ENCODE data around the gene WNT8B.

Gene WNT8B

DNA sequence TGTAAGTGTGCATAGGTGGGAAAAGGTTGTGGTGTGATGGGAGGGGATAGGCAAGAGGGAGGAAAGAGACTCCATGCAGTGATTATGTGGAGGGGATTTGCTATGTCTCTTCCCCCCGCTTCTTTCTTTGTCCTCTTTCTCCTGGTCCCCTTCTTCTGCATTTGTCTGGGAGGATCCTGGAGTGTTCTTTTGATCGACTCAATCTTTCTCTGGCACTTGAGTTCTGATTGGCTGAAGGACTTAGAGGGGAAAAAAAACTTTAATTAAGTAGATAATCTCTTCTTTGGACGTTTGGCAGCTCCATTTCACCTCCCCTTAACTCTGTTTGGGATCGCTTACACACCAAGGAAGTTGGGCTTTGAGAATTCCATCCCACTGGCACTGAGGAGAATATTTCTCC lies at the start of gene WNT8B:
Gene WNT8B (plus strand): TSS at position 301 of the 400 bp plus-strand sequence. CDS start 160 bp downstream, outside the sequence.
- H3K4me1 Mint-ChIP-seq (ENCODE audit: low read depth): no peaks in the 10 kb centered on the region
- no peaks in the 10 kb centered on the region for H3K36me3 Mint-ChIP-seq (ENCODE audit: low read depth)
- no peaks in the 10 kb centered on the region for H3K9me3 Mint-ChIP-seq
- no peak within 1 kb of the TSS for H3K27ac Mint-ChIP-seq
- no peak within 1 kb of the TSS for H3K4me3 Mint-ChIP-seq
- H3K27me3 Mint-ChIP-seq: peaks cover 5% of the 10 kb centered on the region

DNA sequence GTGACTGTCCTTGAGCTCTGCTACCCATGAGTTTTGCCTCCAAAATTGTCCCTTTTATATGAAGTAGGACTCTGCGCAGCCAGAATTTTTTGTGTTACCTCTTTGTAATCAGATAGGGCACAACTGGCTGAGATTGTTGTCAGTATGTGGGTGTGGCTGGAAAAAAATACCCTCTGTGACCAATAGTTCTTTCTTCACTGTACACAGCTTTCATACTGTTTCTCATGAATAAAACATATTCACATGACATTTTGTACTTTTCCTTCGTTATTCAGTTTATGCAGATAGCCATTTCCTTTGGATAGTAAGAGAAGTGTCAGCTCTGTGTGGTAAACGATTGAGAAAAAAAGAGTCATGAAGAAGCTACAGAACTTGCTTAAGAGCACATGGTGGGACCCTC lies 49.6 kb upstream of the WNT8B start:
- Mint-ChIP-seq H3K4me1 (ENCODE audit: low read depth) (no peaks in the 10 kb centered on the region), H3K4me3 (no peak overlapping the region), H3K9me3 (no peaks in the 10 kb centered on the region), H3K27me3 (peaks cover 4% of the 10 kb centered on the region), H3K27ac (no peak overlapping the region), H3K36me3 (ENCODE audit: low read depth) (no peaks in the 10 kb centered on the region)

DNA sequence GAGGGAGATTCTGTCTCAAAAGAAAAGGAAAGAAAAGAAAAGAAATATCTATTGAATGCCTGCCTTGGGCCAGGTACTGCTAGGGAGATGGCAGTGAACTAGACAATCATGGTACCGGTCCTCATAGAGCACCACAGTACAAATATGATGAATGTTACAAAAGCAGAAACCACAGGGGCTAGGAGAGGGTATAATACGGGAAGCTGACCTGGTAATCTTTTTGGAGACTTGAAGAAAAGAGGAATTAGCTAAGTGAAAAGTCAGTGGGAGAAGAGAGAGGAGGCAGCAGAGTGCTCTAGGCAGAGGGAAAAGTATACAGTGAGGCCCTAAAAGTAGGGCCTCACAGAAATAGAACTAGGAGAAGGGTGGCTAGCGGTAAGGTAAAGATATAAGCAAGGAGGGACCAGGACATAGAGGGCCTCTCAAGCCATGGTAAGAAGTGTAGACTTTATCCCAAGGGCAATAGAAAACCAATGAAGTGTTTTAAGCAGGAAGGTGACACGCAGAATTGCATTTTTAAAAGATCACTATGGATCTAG lies 42.8 kb upstream of the WNT8B start:
- no peak overlapping the region for H3K4me3 Mint-ChIP-seq
- peaks cover 12% of the 10 kb centered on the region for H3K27me3 Mint-ChIP-seq
- H3K36me3 Mint-ChIP-seq (ENCODE audit: low read depth): no peaks in the 10 kb centered on the region
- H3K4me1 Mint-ChIP-seq (ENCODE audit: low read depth): no peaks in the 10 kb centered on the region
- H3K9me3 Mint-ChIP-seq: no peaks in the 10 kb centered on the region
- H3K27ac Mint-ChIP-seq: no peak overlapping the region

- Mint-ChIP-seq H3K4me3 (no peak overlapping the region), H3K4me1 (ENCODE audit: low read depth) (no peaks in the 10 kb centered on the region), H3K27me3 (no peaks in the 10 kb centered on the region), H3K27ac (no peak overlapping the region), H3K9me3 (no peaks in the 10 kb centered on the region), H3K36me3 (ENCODE audit: low read depth) (no peaks in the 10 kb centered on the region)
Measured at GRCh38 chr10:100427374-100427773, 35.4 kb upstream of the WNT8B start.

GRCh38 chr10:100433253-100434240 lies 29.3 kb upstream of the WNT8B start:
- H3K4me1 Mint-ChIP-seq (ENCODE audit: low read depth): no peaks in the 10 kb centered on the region
- H3K27ac Mint-ChIP-seq: no peak overlapping the region
- no peaks in the 10 kb centered on the region for H3K27me3 Mint-ChIP-seq
- no peaks in the 10 kb centered on the region for H3K36me3 Mint-ChIP-seq (ENCODE audit: low read depth)
- H3K9me3 Mint-ChIP-seq: no peaks in the 10 kb centered on the region
- no peak overlapping the region for H3K4me3 Mint-ChIP-seq

DNA sequence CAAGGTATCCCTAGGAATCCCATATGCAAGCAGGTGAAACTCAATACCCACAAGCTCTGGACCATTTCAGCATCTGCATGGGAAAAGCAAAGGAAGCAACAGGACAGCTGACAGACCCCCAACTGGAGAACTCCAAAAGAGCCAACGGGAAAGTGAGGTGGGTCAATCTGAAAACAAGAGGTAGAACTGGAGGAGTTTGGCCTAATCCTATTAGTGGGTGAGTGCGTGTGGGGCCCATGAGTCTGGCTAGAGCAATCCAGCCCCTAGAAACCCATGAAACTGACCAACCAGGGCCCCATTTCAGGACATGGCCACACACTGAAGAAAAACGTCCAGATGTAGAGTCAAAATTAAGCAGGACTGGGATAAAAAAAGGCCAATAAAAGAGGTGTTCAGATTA lies 26.6 kb upstream of the WNT8B start:
- no peaks in the 10 kb centered on the region for H3K9me3 Mint-ChIP-seq
- H3K4me3 Mint-ChIP-seq: no peak overlapping the region
- H3K27me3 Mint-ChIP-seq: no peaks in the 10 kb centered on the region
- no peak overlapping the region for H3K27ac Mint-ChIP-seq
- no peaks in the 10 kb centered on the region for H3K4me1 Mint-ChIP-seq (ENCODE audit: low read depth)
- H3K36me3 Mint-ChIP-seq (ENCODE audit: low read depth): no peaks in the 10 kb centered on the region

DNA sequence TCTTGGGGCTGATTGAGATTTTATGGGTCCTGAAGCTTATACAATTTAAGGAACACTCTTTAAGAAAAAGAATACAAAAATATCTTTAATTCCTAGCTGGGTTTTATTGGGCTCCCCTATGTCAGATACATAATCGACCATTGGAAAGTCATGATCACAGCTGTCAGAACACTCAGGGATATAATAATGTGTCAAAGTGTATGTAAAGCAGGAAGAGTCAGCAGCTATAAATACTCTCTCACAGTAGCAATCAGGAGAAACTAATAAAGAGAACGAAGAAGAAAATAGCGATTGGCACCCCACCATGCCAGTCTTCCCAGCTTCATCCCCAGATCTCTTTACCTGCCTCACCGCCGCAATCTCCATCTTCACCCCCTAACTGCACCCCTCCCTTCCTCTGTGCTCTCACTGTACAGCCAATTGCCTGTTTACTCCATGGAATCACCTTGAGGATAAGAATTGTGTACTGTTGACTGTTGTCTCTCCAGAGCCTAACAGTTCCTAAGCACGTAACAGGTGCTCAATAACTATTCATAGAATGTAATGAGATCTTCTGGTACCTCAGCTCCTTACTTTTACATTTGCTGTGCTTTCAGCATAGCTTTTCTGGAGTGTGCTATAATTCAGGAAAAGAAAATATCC lies 24.0 kb upstream of the WNT8B start:
- Mint-ChIP-seq H3K27me3 (no peaks in the 10 kb centered on the region), H3K36me3 (ENCODE audit: low read depth) (no peaks in the 10 kb centered on the region), H3K4me1 (ENCODE audit: low read depth) (no peaks in the 10 kb centered on the region), H3K9me3 (no peaks in the 10 kb centered on the region), H3K27ac (no peak overlapping the region), H3K4me3 (no peak overlapping the region)

DNA sequence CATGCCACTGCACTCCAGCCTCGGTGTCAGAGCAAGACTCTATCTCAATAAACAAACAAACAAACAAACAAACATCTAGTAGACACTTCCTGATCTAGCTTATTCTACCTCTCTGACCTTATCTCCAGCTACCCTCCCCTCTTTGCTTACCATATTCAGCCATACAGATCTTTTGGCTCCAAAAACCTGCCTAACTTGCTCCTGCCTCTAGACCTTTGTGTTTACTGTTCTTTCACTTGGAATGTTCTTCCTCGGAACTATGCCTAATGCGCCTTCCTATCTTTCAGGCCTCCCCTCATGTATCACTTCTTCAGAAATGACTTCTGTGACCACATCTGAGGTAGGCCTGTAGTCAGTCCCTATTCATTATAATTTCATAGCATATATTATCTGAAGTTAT lies 20.3 kb upstream of the WNT8B start:
- Mint-ChIP-seq H3K4me1 (ENCODE audit: low read depth) (no peaks in the 10 kb centered on the region), H3K9me3 (no peaks in the 10 kb centered on the region), H3K36me3 (ENCODE audit: low read depth) (no peaks in the 10 kb centered on the region), H3K27ac (no peak overlapping the region), H3K4me3 (no peak overlapping the region), H3K27me3 (no peaks in the 10 kb centered on the region)

GRCh38 chr10:100446130-100446761 lies 16.6 kb upstream of the WNT8B start:
- H3K27me3 Mint-ChIP-seq: no peaks in the 10 kb centered on the region

GRCh38 chr10:100447663-100448062 lies 15.1 kb upstream of the WNT8B start:
- no peaks in the 10 kb centered on the region for H3K4me1 Mint-ChIP-seq (ENCODE audit: low read depth)
- no peak overlapping the region for H3K27ac Mint-ChIP-seq
- H3K9me3 Mint-ChIP-seq: no peaks in the 10 kb centered on the region
- no peak overlapping the region for H3K4me3 Mint-ChIP-seq
- H3K27me3 Mint-ChIP-seq: peaks cover 6% of the 10 kb centered on the region
- no peaks in the 10 kb centered on the region for H3K36me3 Mint-ChIP-seq (ENCODE audit: low read depth)

More at GRCh38 chr10:100446130-100446761, 16.6 kb upstream of the WNT8B start:
- Mint-ChIP-seq H3K27ac (peak overlapping the region; percentile 34), H3K4me1 (ENCODE audit: low read depth) (no peaks in the 10 kb centered on the region), H3K4me3 (no peak overlapping the region), H3K9me3 (no peaks in the 10 kb centered on the region), H3K36me3 (ENCODE audit: low read depth) (no peaks in the 10 kb centered on the region)

- Mint-ChIP-seq H3K4me1 (ENCODE audit: low read depth) (no peaks in the 10 kb centered on the region), H3K9me3 (no peaks in the 10 kb centered on the region), H3K27ac (no peak overlapping the region), H3K36me3 (ENCODE audit: low read depth) (no peaks in the 10 kb centered on the region), H3K4me3 (no peak overlapping the region), H3K27me3 (peaks cover 6% of the 10 kb centered on the region)
Measured at GRCh38 chr10:100448951-100449350, 13.9 kb upstream of the WNT8B start.

DNA sequence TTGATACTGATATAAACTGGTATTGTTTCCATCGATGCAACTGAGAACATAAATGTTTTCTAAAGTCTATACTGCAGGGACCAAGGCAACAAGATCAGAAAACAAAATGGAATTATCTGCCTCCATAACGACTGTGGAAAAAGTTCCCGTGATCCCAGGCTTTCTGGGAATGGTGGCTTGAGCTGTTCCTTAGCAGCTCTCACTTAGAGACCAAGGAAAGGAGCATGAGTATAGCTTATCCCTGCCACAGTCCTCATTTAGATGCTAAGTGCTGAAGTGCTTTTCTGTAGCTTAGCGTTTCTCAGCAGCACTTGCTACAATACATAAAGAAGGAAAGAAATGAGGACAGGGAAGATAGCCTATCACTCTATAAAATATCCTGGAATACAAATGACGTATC lies 5.5 kb downstream of the WNT8B start:
- Mint-ChIP-seq H3K4me3 (no peak overlapping the region), H3K27ac (no peak overlapping the region), H3K4me1 (ENCODE audit: low read depth) (no peaks in the 10 kb centered on the region), H3K27me3 (no peaks in the 10 kb centered on the region), H3K9me3 (no peaks in the 10 kb centered on the region), H3K36me3 (ENCODE audit: low read depth) (no peaks in the 10 kb centered on the region)

- Mint-ChIP-seq H3K4me1 (ENCODE audit: low read depth) (no peaks in the 10 kb centered on the region), H3K36me3 (ENCODE audit: low read depth) (no peaks in the 10 kb centered on the region), H3K27ac (no peak overlapping the region), H3K27me3 (peaks cover 4% of the 10 kb centered on the region), H3K9me3 (no peaks in the 10 kb centered on the region), H3K4me3 (no peak overlapping the region)
Measured at GRCh38 chr10:100468978-100469377, 6.2 kb downstream of the WNT8B start.

- H3K4me3 Mint-ChIP-seq: no peak overlapping the region
- H3K9me3 Mint-ChIP-seq: no peaks in the 10 kb centered on the region
- H3K36me3 Mint-ChIP-seq (ENCODE audit: low read depth): no peaks in the 10 kb centered on the region
- H3K27me3 Mint-ChIP-seq: peaks cover 4% of the 10 kb centered on the region
- H3K27ac Mint-ChIP-seq: no peak overlapping the region
- H3K4me1 Mint-ChIP-seq (ENCODE audit: low read depth): no peaks in the 10 kb centered on the region
Measured at GRCh38 chr10:100469756-100470155, 6.9 kb downstream of the WNT8B start.

DNA sequence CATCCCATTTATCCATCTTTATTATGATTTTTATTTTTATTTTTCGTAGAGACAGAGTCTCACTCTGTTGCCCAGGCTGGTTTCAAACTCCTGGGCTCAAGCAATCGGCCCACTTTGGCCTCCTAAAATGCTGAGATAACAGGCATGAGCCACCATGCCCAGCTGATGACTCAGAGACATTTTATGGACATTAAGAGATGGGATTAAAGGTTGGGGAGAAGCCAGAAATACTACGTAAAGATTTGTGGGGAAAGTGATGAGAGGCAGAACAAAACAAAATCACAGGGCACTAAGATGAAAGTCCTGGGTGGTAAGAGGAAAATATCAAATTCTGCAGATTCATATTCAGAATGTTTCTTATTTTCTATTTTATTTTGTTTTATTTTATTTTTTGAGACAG lies 7.6 kb downstream of the WNT8B start:
- H3K27me3 Mint-ChIP-seq: peaks cover 4% of the 10 kb centered on the region
- no peak overlapping the region for H3K4me3 Mint-ChIP-seq
- H3K9me3 Mint-ChIP-seq: no peaks in the 10 kb centered on the region
- H3K36me3 Mint-ChIP-seq (ENCODE audit: low read depth): no peaks in the 10 kb centered on the region
- H3K4me1 Mint-ChIP-seq (ENCODE audit: low read depth): no peaks in the 10 kb centered on the region
- no peak overlapping the region for H3K27ac Mint-ChIP-seq

Data from stimulated activated naive CD8-positive, alpha-beta T cell treated with anti-CD3 and anti-CD28 coated beads, Interleukin-15, Interleukin-2, amounts not matched to agents 100 ng/mL and 50 ng/mL, for 24 hours (primary cell).